Activated naive CD4-positive, alpha-beta T cell treated with anti-CD3 and anti-CD28 coated beads, Interleukin-2, amount 10 ng/mL, durations not matched to agents 7 days and 5 days (primary cell): Measurements from ENCODE around the gene NMRK2.
"Not testable (repeated sequence)": the region's sequence is repeated elsewhere in the genome, so short reads cannot be mapped to it uniquely, and the experiment has no call there.

Experiments
- CTCF ChIA-PET: fragments of 350-600 bp; sonication (Branson Sonifier 250); formaldehyde crosslinking; loops from one replicate; lab custom pipeline; 2021; ENCODE audit warnings: antibody characterized with exemption; lab: Charles Lee
- DNase-seq: peaks from one replicate; pipeline ENCODE4 v3.0.0-alpha.2; 2020
- H3K27ac Mint-ChIP-seq: one replicate; pipeline ENCODE4 v1.8.0; 2021; ENCODE audit warnings: mild to moderate bottlenecking, moderate library complexity, mixed read lengths
- H3K27me3 Mint-ChIP-seq: one replicate; pipeline ENCODE4 v1.8.0; 2021; ENCODE audit warnings: mild to moderate bottlenecking, mixed read lengths
- H3K36me3 Mint-ChIP-seq: one replicate; pipeline ENCODE4 v1.8.0; 2021; ENCODE audit warnings: mixed read lengths
- H3K4me1 Mint-ChIP-seq: one replicate; pipeline ENCODE4 v1.8.0; 2021; ENCODE audit warnings: mixed read lengths
- H3K4me3 Mint-ChIP-seq: one replicate; pipeline ENCODE4 v1.8.0; 2021; ENCODE audit warnings: mild to moderate bottlenecking, moderate library complexity, mixed read lengths
- H3K9me3 Mint-ChIP-seq: one replicate; pipeline ENCODE4 v1.8.0; 2021; ENCODE audit warnings: mixed read lengths

NMRK2 gene

DNA sequence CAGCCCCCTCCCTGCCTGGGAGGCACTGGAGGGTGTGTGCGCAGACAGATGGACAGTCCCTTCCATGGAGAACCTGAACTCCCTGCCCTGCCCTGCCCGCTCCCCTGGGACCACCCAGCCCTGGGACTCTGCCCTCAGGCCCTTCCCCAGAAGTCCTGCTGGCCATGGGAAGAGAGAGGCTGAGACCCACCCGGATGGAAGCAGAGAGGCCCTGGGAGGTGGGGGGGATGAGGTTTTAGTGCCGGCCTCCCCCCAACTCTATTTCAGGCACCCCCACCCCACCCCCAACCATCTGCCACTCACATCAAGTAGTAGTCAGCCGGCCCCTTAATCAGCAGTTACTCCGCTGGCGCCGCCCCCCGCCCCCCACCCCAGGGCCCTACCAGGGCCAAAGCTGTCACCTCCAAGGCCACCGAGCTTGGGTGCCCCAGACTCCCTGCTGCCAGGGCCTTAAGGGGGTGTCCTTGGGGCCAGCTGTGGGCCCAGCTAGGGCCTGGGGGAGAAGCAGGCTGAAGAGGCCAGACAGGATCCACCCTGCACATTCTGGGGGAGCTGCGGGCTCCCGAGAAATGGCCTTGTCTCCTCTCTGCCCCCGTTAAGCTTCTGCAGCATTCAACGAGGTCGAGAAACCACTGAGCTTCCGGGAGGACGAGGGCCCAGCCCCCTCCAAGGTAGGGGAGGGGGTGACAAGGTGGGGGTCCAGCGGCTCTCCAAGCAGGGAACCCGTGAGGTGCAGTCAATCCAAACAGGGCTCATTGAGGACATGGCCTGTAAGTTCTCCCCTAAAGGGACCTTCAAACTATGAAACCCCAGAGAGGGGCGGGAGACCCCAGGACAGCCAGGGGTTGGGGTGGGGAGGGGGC lies 17.4 kb downstream of the NMRK2 start:
- CTCF ChIA-PET = no interaction called here
- no peaks in the 10 kb centered on the region for H3K9me3 Mint-ChIP-seq
- H3K27ac Mint-ChIP-seq = no peak overlapping the region

DNA sequence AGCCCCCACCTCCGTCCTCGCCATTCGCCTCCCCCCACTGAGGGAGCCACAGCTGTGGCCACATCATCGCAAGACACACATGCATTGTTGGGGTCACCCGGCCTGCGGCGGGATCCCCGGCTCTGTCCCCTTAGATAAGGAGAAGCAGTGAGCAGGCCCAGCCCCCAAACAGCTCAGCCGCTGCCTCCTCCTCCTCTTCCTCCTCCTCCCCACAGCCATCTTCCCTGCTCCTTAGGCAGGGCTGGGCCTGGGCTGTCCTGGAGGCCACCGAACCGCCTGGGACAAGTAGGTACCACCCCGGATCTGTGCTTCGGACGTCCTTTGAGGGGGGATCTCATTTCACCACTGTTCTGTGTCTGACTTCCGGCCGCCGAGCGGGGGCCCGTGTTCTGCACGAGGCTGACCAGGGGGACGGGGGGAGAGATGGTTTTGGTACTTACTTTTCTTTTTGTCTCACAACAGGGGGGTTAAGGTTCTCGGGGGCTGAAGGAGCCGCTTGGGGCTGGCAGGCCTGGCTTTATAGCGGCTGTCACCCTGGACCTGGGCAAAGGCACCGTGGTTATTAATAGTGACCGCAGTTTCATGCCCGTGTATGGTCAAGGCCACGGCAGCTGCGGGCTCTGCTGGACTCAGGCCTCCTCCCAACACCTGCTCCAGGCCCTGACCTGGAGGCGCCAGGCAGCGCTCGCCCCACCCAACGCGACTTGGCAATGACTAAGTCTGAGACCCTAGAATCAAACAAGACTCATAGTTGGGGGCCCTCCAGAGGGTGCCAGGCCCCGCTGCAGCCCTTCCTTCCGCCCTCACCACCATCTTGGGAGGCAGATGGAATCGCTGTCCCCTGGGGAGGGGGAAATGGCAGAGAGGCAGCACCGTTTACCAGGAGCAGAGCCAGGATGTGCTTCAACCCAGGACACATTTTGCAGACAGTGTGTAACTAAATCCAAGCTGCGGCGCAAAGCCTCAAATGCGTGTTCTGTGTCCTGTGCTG lies 18.3 kb downstream of the NMRK2 start:
- H3K27me3 Mint-ChIP-seq = peaks cover 40% of the 10 kb centered on the region
- no peak overlapping the region for H3K27ac Mint-ChIP-seq
- H3K4me3 Mint-ChIP-seq = no peak overlapping the region
- DNase-seq = no peak
- H3K4me1 Mint-ChIP-seq = peaks cover 6% of the 10 kb centered on the region
- H3K9me3 Mint-ChIP-seq = no peaks in the 10 kb centered on the region
- no peaks in the 10 kb centered on the region for H3K36me3 Mint-ChIP-seq
- CTCF ChIA-PET = no interaction called here

More for the DNA sequence above, 17.4 kb downstream of the NMRK2 start:
- Mint-ChIP-seq H3K4me1 (peaks cover 6% of the 10 kb centered on the region), H3K4me3 (no peak overlapping the region), H3K27me3 (peaks cover 40% of the 10 kb centered on the region), H3K36me3 (no peaks in the 10 kb centered on the region)
- no peak for DNase-seq

DNA sequence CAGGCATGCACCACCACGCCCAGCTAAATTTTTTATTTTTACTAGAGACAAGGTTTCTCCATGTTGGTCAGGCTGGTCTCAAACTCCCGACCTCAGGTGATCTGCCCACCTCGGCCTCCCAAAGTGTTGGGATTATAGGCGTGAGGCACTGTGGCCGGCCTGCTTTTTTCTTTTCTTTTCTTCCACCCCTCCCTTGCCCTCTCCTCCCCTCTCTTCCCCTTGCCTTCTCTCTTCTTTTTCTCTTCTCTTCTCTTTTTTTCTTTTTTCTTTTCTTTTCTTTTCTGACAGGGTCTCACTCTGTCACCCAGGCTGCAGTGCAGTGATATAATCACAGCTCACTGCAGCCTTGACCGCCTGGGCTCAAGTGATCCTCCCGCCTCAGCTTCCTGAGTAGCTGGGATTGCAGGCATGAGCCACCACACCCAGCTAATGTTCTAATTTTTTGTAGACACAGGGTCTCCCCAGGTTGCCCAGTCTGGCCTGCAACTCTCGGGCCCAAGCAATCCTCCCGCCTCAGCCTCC lies 19.9 kb downstream of the NMRK2 start:
- H3K27ac Mint-ChIP-seq, H3K9me3 Mint-ChIP-seq, H3K4me3 Mint-ChIP-seq, H3K4me1 Mint-ChIP-seq, CTCF ChIA-PET, H3K36me3 Mint-ChIP-seq, DNase-seq: not testable (repeated sequence)
- peaks cover 36% of the 10 kb centered on the region for H3K27me3 Mint-ChIP-seq

DNA sequence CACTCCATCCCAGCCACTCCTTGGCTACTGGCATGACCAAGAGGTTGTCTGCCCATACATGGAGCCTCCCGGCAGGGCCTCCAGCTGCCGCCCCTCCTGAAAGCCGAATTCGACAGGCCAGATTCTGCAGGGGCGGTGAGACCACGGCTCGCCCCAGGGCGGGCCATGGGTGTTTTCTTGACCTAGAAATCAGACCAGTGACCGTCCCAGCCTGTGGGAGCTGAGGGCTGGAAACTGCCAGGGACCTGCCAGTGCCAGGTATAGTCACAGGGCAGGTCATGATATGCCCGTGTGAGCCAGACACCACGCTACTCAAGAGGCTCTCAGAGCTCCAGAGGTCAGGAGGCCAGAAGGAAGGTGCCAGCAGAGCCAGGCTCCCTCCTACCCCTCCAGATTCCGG lies 21.2 kb downstream of the NMRK2 start:
- no peak overlapping the region for H3K4me3 Mint-ChIP-seq
- no peaks in the 10 kb centered on the region for H3K36me3 Mint-ChIP-seq
- DNase-seq = no peak
- no peaks in the 10 kb centered on the region for H3K9me3 Mint-ChIP-seq
- H3K27ac Mint-ChIP-seq = no peak overlapping the region
- peaks cover 6% of the 10 kb centered on the region for H3K4me1 Mint-ChIP-seq
- CTCF ChIA-PET = interaction anchor here (0.6 kb wide), 1 partner anchor 96 kb away, joined by 3 read pairs; no protein-coding TSS in a partner anchor
- H3K27me3 Mint-ChIP-seq = peaks cover 30% of the 10 kb centered on the region

DNA sequence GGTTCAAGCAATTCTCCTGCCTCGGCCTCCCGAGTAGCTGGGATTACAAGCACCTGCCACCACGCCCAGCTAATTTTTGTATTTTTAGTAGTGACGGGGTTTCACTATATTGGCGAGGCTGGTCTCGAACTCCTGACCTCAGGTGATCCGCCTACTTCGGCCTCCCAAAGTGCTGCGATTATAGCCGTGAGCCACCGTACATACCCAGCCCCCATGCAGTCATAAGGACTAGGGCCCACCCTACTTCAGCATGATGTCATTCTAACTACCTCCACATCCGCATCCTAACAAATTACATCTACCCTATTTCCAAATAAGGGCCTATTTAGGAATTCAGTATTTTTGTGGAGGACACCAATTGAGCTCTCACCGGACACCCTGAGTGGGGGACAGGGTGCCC lies 22.4 kb downstream of the NMRK2 start:
- H3K4me3 Mint-ChIP-seq, H3K4me1 Mint-ChIP-seq, CTCF ChIA-PET, DNase-seq, H3K27ac Mint-ChIP-seq, H3K9me3 Mint-ChIP-seq, H3K36me3 Mint-ChIP-seq: not testable (repeated sequence)
- peaks cover 29% of the 10 kb centered on the region for H3K27me3 Mint-ChIP-seq

DNA sequence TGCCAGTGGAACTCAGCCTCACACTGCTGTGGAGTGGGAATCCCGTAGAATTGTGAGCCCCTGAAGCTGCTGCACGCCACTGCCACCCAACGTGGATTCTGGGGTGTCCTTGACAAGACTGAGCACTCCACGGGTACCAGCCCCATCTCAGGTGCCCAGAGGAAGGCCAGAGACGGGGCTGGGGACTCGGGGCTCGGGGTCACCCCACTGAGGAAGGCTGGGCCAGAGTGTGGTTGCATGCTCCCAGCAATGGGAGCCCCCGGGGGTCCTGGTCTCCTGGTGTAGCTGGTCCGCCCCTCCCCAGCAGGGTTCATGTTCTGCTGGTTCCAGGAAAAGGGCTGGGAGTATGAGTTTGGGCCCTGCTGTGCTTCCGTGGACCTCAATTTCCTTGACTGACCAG lies 22.8 kb downstream of the NMRK2 start:
- CTCF ChIA-PET = no interaction called here
- Mint-ChIP-seq H3K27ac (no peak overlapping the region), H3K9me3 (no peaks in the 10 kb centered on the region), H3K36me3 (no peaks in the 10 kb centered on the region), H3K27me3 (peaks cover 25% of the 10 kb centered on the region), H3K4me1 (peaks cover 6% of the 10 kb centered on the region), H3K4me3 (no peak overlapping the region)
- no peak for DNase-seq

DNA sequence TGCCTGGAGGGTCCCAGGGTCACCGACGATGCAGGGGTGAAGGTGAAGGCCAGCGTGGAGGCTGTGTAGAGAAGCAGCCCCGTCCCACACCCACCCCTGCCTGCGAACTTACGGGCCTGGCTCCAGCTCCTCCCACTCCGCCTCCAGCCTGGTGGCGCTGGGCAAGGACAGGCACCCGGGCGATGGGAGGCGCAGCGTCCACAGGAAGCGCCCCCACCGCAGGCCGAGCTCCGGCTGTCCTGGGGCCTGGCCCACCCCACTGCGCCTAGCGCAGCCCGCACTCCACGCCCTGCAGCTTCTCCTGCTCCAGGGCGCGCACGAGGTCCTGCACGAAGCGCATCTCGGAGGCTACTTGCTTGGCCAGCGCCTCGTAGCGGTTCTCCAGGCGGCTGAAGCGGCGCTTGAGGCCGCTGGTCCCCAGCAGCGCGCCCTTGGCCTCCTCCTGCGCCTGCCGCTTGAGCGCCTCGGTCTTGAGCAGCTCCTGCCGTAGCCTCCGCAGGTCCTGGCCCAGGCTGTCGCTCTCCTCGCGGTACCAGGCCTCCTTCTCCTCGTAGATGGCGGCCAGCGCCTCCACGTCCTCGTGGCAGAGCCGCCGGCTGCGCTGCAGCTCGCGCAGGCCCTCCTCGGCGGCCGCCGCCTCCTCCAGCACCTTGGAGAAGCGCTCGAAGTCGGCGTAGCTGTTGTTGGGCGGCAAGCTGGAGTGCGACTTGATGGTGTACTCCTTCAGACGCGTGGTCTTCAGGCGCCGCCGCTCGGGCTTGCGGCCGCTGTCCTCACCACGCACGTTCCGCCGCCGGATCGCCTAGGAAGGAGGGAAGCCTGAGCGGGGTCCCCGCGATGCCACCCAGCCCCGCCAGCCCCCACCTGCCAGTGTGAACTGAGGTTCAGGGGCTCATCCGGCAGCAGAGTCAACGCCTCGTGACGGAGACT lies 26.2 kb downstream of the NMRK2 start:
- H3K9me3 Mint-ChIP-seq = no peaks in the 10 kb centered on the region
- H3K4me1 Mint-ChIP-seq = no peaks in the 10 kb centered on the region
- DNase-seq = no peak
- no peak overlapping the region for H3K4me3 Mint-ChIP-seq
- H3K36me3 Mint-ChIP-seq = peaks cover 5% of the 10 kb centered on the region
- CTCF ChIA-PET = no interaction called here
- no peaks in the 10 kb centered on the region for H3K27me3 Mint-ChIP-seq
- H3K27ac Mint-ChIP-seq = no peak overlapping the region

DNA sequence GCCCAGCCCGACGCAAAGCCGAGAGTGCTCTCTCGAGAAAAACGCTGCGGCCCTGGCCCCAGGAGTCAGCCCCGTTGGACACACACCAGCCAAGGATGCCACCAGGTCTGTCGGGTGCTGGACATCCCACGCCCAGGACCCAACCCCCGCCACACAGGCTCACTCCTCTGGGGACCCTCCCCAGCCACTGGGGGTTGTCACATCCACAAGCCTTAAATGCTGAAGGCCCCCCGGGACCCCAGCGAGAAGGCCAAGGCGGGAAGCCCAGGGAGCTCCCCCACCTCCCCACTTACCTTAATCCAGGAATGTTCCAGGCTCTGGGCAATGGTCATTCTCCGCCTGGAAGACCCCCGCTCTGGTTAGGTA lies 26.9 kb downstream of the NMRK2 start:
- Mint-ChIP-seq H3K9me3 (no peaks in the 10 kb centered on the region), H3K4me3 (no peak overlapping the region), H3K36me3 (peaks cover 8% of the 10 kb centered on the region), H3K27me3 (no peaks in the 10 kb centered on the region), H3K27ac (no peak overlapping the region), H3K4me1 (no peaks in the 10 kb centered on the region)
- no peak for DNase-seq
- CTCF ChIA-PET = no interaction called here

DNA sequence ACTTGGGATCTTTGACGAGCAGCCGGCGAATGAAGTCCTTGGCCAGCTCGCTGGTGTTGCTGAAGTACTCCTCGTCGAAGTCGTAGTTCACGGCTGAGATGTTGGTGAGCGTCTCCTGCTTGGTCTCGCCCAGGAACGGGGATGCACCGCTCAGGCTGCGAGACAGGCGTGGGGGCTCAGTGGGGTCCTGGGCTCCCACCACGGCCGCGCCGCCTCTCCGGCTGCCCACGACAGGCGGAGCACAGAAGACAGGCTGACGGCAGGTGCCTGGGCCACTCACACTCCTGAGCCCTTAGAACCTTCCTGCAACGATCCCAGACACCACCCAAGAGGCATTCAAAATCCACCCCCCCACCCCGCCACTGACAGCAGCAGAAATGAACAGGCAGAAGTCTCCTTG lies 28.1 kb downstream of the NMRK2 start:
- H3K27ac Mint-ChIP-seq = no peak overlapping the region
- H3K9me3 Mint-ChIP-seq = no peaks in the 10 kb centered on the region
- H3K27me3 Mint-ChIP-seq = no peaks in the 10 kb centered on the region
- H3K36me3 Mint-ChIP-seq = peaks cover 8% of the 10 kb centered on the region
- CTCF ChIA-PET = no interaction called here
- no peaks in the 10 kb centered on the region for H3K4me1 Mint-ChIP-seq
- DNase-seq = no peak
- H3K4me3 Mint-ChIP-seq = no peak overlapping the region

DNA sequence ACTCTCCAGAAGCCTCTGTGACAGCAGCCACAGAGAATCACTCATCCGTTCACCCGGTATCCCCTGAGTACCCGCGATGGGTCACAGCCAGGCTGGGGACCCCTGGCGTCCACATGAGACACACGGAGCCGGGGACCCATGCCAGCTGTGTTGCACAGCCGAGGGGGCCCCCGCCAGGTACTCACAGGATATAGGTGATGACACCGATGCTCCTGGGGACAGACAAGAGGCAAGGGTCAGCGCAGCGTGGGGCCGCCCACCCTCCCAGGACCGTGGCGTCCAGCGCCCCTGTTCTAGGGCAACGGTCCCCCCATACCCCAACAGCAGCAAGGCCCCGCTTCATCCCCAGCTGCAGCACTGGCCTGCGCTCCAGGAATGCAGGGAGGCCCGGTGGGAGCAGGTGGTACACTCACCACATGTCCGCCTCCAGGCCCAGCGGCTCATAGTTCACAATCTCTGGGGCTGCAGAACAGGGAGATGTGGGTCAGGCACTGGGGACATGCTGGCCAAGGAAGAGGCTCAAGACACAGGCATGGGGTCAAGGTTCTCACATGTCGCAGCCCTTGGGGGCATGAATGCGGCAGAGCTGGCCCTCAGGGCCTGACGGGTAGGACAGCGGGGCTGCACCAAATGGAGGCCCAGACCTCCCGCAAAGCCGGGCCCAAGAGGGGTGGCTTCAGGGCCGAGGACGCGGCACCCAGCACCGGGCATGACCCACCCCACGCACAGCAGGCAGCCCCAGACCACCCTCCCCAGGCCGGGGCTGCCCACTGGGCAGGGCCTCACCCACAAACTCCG lies 30.8 kb downstream of the NMRK2 start:
- H3K27me3 Mint-ChIP-seq = no peaks in the 10 kb centered on the region
- H3K36me3 Mint-ChIP-seq = peaks cover 19% of the 10 kb centered on the region
- CTCF ChIA-PET = no interaction called here
- no peaks in the 10 kb centered on the region for H3K9me3 Mint-ChIP-seq
- H3K4me1 Mint-ChIP-seq = peaks cover 4% of the 10 kb centered on the region
- DNase-seq = no peak
- H3K27ac Mint-ChIP-seq = no peak overlapping the region
- no peak overlapping the region for H3K4me3 Mint-ChIP-seq

DNA sequence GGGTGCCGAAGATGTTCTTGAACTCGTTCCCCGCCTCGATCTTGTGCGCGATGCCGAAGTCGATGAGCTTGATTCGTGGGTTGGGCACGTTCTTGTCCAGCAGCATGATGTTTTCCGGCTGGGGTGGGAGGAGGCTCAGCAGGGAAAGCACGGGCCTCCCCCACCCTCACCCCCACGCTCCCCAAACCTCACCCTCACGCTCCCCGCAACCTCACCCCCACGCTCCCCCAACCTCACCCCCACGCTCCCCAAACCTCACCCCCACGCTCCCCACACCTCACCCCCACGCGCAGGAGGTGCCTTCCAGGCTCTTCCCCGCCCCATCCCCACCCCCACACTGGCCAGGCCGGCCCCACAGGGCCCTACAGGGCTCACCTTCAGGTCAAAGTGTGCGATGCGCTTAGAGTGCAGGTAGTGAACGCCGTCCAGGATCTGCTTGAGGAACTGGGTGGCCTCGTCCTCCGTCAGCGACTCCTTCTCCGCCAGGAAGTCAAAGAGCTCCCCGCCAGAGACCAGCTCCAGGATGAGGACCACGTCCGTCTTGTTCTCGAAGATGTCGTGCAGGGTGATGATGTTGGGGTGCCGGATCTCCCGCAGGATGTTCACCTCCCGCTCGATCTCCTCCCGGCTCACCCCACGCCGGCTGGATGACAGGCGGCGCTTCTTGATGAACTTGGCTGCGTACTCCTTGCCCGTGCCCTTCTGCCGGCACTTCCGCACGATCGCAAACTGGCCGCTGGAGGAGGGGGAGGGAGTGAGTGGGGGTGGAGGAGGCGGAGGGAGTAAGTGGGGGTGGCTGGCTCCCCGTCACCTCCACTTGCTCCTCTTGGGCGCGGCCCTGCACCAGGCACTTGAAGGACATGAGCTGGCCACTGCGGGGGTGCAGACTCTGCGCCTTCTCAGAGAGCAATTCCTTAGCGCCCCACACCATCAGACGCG lies 31.7 kb downstream of the NMRK2 start:
- peaks cover 22% of the 10 kb centered on the region for H3K36me3 Mint-ChIP-seq
- peaks cover 12% of the 10 kb centered on the region for H3K4me1 Mint-ChIP-seq
- no peak overlapping the region for H3K27ac Mint-ChIP-seq
- H3K27me3 Mint-ChIP-seq = no peaks in the 10 kb centered on the region
- no peak for DNase-seq
- no peaks in the 10 kb centered on the region for H3K9me3 Mint-ChIP-seq
- no peak overlapping the region for H3K4me3 Mint-ChIP-seq
- CTCF ChIA-PET = no interaction called here
